ENCODE measurements around the gene WFS1.

WFS1 gene

GRCh38 chr4:6331468-6331867 is 61.8 kb downstream of the WFS1 start:
- no peaks in the 10 kb centered on the region for H3K27me3 ChIP-seq (ENCODE audit: insufficient read depth, low read length, poor library complexity, severe bottlenecking)
- no peaks in the 10 kb centered on the region for H3K4me1 ChIP-seq (ENCODE audit: insufficient read depth, low read length, poor library complexity, severe bottlenecking)
- no peaks in the 10 kb centered on the region for H3K36me3 ChIP-seq (ENCODE audit: insufficient read depth, low read length)
- H3K4me3 ChIP-seq (ENCODE audit: low read length, poor library complexity, severe bottlenecking) = no peak overlapping the region
- TF ChIP-seq CTCF (conservative IDR thresholded peaks at IDR 0.05; ENCODE audit: low read length) (no peak), EZH2phosphoT487 (IDR thresholded peaks at IDR 0.05; ENCODE audit: borderline replicate concordance) (no peak)
- H4K20me1 ChIP-seq (ENCODE audit: insufficient read depth, low read length, poor library complexity, severe bottlenecking) = no peaks in the 10 kb centered on the region
- no peak overlapping the region for H3K4me2 ChIP-seq (ENCODE audit: low read depth, low read length, poor library complexity, severe bottlenecking)
- H3F3A ChIP-seq (ENCODE audit: low read depth) = no peaks in the 10 kb centered on the region
- no peak overlapping the region for H2AFZ ChIP-seq (ENCODE audit: low read length)
- H3K9ac ChIP-seq (ENCODE audit: low read depth, low read length, poor library complexity, severe bottlenecking) = no peak overlapping the region
- no peaks in the 10 kb centered on the region for H3K9me3 ChIP-seq (ENCODE audit: insufficient read depth, low read depth, low read length)
- H3K79me2 ChIP-seq (ENCODE audit: insufficient read depth, low read length) = no peaks in the 10 kb centered on the region
- no peaks in the 10 kb centered on the region for H3K9me2 ChIP-seq (replicated peaks; ENCODE audit: low read depth, low read length)

GRCh38 chr4:6332042-6332668 is 62.5 kb downstream of the WFS1 start:
- H2AFZ ChIP-seq (ENCODE audit: low read length) = no peak overlapping the region
- no peak overlapping the region for H3K9ac ChIP-seq (ENCODE audit: low read depth, low read length, poor library complexity, severe bottlenecking)
- peaks cover 1% of the 10 kb centered on the region for H3K4me1 ChIP-seq (ENCODE audit: insufficient read depth, low read length, poor library complexity, severe bottlenecking)
- H3K4me3 ChIP-seq (ENCODE audit: low read length, poor library complexity, severe bottlenecking) = no peak overlapping the region
- H3F3A ChIP-seq (ENCODE audit: low read depth) = no peaks in the 10 kb centered on the region
- no peaks in the 10 kb centered on the region for H3K27me3 ChIP-seq (ENCODE audit: insufficient read depth, low read length, poor library complexity, severe bottlenecking)
- H4K20me1 ChIP-seq (ENCODE audit: insufficient read depth, low read length, poor library complexity, severe bottlenecking) = no peaks in the 10 kb centered on the region
- H3K79me2 ChIP-seq (ENCODE audit: insufficient read depth, low read length) = no peaks in the 10 kb centered on the region
- H3K36me3 ChIP-seq (ENCODE audit: insufficient read depth, low read length) = no peaks in the 10 kb centered on the region
- no peaks in the 10 kb centered on the region for H3K9me3 ChIP-seq (ENCODE audit: insufficient read depth, low read depth, low read length)
- TF ChIP-seq CTCF (conservative IDR thresholded peaks at IDR 0.05; ENCODE audit: low read length) (peak; percentile 84), EZH2phosphoT487 (IDR thresholded peaks at IDR 0.05; ENCODE audit: borderline replicate concordance) (no peak)
- no peak overlapping the region for H3K4me2 ChIP-seq (ENCODE audit: low read depth, low read length, poor library complexity, severe bottlenecking)
- no peaks in the 10 kb centered on the region for H3K9me2 ChIP-seq (replicated peaks; ENCODE audit: low read depth, low read length)

GRCh38 chr4:6332669-6333050 is 63.0 kb downstream of the WFS1 start:
- TF ChIP-seq CTCF (conservative IDR thresholded peaks at IDR 0.05; ENCODE audit: low read length) = no peak
- TF ChIP-seq EZH2phosphoT487 (IDR thresholded peaks at IDR 0.05; ENCODE audit: borderline replicate concordance) = no peak
- H4K20me1 ChIP-seq (ENCODE audit: insufficient read depth, low read length, poor library complexity, severe bottlenecking) = no peaks in the 10 kb centered on the region

More at GRCh38 chr4:6332669-6333050, 63.0 kb downstream of the WFS1 start:
- Histone ChIP-seq H3K4me2 (ENCODE audit: low read depth, low read length, poor library complexity, severe bottlenecking) (no peak overlapping the region), H3K4me1 (ENCODE audit: insufficient read depth, low read length, poor library complexity, severe bottlenecking) (peaks cover 6% of the 10 kb centered on the region), H3K9me2 (replicated peaks; ENCODE audit: low read depth, low read length) (no peaks in the 10 kb centered on the region), H3K4me3 (ENCODE audit: low read length, poor library complexity, severe bottlenecking) (no peak overlapping the region), H3K9me3 (ENCODE audit: insufficient read depth, low read depth, low read length) (no peaks in the 10 kb centered on the region), H3F3A (ENCODE audit: low read depth) (no peaks in the 10 kb centered on the region), H3K27me3 (ENCODE audit: insufficient read depth, low read length, poor library complexity, severe bottlenecking) (no peaks in the 10 kb centered on the region), H3K36me3 (ENCODE audit: insufficient read depth, low read length) (no peaks in the 10 kb centered on the region), H3K79me2 (ENCODE audit: insufficient read depth, low read length) (no peaks in the 10 kb centered on the region), H2AFZ (ENCODE audit: low read length) (no peak overlapping the region), H3K9ac (ENCODE audit: low read depth, low read length, poor library complexity, severe bottlenecking) (no peak overlapping the region)

All from Loucy (cell line).